H1 (cell line): Measurements from ENCODE around the gene EVC2. TPM values are rescaled to one million over a fixed set of nuclear protein-coding genes. Genes with fewer than 3 reads are reported as not detected.

Experiments
- CTCF ChIA-PET: fragments of 300-600 bp; sonication (Branson Sonifier 250); formaldehyde crosslinking; loops from one replicate; lab custom pipeline; 2021; ENCODE audit not compliant: partially characterized antibody; lab: Charles Lee
- POLR2A ChIA-PET: fragments of 300-600 bp; sonication (Branson Sonifier 250); formaldehyde crosslinking; loops from one replicate; lab custom pipeline; 2021; ENCODE audit warnings: inconsistent platforms; ENCODE audit not compliant: partially characterized antibody; lab: Charles Lee
- DNase-seq, 2 experiments: peaks; one replicate each; pipeline versions ENCODE4 v3.0.0 to v3.0.0-alpha.2; 2010 to 2022; ENCODE audit warnings: low spot score in 2 of 2, low read depth in 1 of 2, mixed read lengths in 1 of 2
- FAIRE-seq: peaks from 2 replicates; lab custom pipeline; 2011; peaks lifted over from hg19 to GRCh38; lab: Jason Lieb, UNC
- H2AFZ ChIP-seq: 2 replicates; pipeline ENCODE4 v1.8.1; 2012; ENCODE audit warnings: low read length, inconsistent platforms
- H2AK5ac ChIP-seq: 2 replicates; pipeline ENCODE4 v1.6.1; 2013; ENCODE audit warnings: low read depth, low read length
- H2BK120ac ChIP-seq: replicated peaks from 2 replicates; pipeline ENCODE3; 2013; ENCODE audit warnings: low read depth, low read length, inconsistent platforms
- H2BK12ac ChIP-seq: 2 replicates; pipeline ENCODE4 v1.6.1; 2013; ENCODE audit warnings: low read depth, low read length
- H2BK15ac ChIP-seq: 2 replicates; pipeline ENCODE4 v1.6.1; 2013; ENCODE audit warnings: low read length
- H2BK20ac ChIP-seq: 2 replicates; pipeline ENCODE4 v1.6.1; 2013; ENCODE audit warnings: low read length
- H2BK5ac ChIP-seq: 2 replicates; pipeline ENCODE4 v1.6.1; 2013; ENCODE audit warnings: low read depth, low read length
- H3K14ac ChIP-seq: 2 replicates; pipeline ENCODE4 v1.6.1; 2013; ENCODE audit warnings: inconsistent platforms; ENCODE audit not compliant: insufficient read length
- H3K18ac ChIP-seq: 2 replicates; pipeline ENCODE4 v1.6.1; 2013; ENCODE audit warnings: low read length; ENCODE audit errors: extremely low read depth
- H3K23ac ChIP-seq: 2 replicates; pipeline ENCODE4 v1.6.1; 2013; ENCODE audit warnings: inconsistent platforms; ENCODE audit not compliant: insufficient read length
- H3K23me2 ChIP-seq: 2 replicates; pipeline ENCODE4 v1.6.1; 2013; ENCODE audit warnings: low read depth, low read length
- H3K27ac ChIP-seq: 2 replicates; pipeline ENCODE4 v1.6.1; 2011; ENCODE audit warnings: low read depth, low read length, inconsistent platforms
- H3K27me3 ChIP-seq, 4 experiments: replicated peaks in 1 of 4; 1 replicate in 1 of 4; 2 replicates in 3 of 4; pipeline versions ENCODE4 v1.6.1 to v1.8.1; 2011 to 2013; ENCODE audit warnings: low read length in 3 of 4, mild to moderate bottlenecking in 3 of 4, inconsistent platforms in 2 of 4, mixed read lengths in 2 of 4, moderate library complexity in 1 of 4; ENCODE audit not compliant: control insufficient read depth in 3 of 4, insufficient read depth in 3 of 4; ENCODE audit errors: extremely low read depth in 1 of 4
- H3K36me3 ChIP-seq, 4 experiments: 2 replicates each; pipeline versions ENCODE4 v1.6.1 to v1.8.1; 2011 to 2013; ENCODE audit warnings: mild to moderate bottlenecking in 4 of 4, low read length in 3 of 4, moderate library complexity in 2 of 4, control low read depth in 1 of 4, inconsistent platforms in 1 of 4; ENCODE audit not compliant: insufficient read depth in 4 of 4, control insufficient read depth in 2 of 4
- H3K4ac ChIP-seq: replicated peaks from 2 replicates; pipeline ENCODE3; 2013; ENCODE audit warnings: low read length, low read depth, mixed read lengths, inconsistent platforms; ENCODE audit not compliant: insufficient read length
- H3K4me1 ChIP-seq, 4 experiments: replicated peaks in 1 of 4; 1 replicate in 1 of 4; 2 replicates in 3 of 4; pipeline versions ENCODE4 v1.6.1 to v1.8.1; 2011 to 2013; ENCODE audit warnings: low read length in 3 of 4, inconsistent platforms in 2 of 4, mixed read lengths in 1 of 4; ENCODE audit not compliant: insufficient read depth in 4 of 4, control insufficient read depth in 3 of 4
- H3K4me2 ChIP-seq, 2 experiments: 2 replicates each; pipeline versions ENCODE4 v1.6.1 to v1.8.1; 2011 to 2013; ENCODE audit warnings: low read depth in 2 of 2, low read length in 2 of 2, control low read depth in 1 of 2, inconsistent platforms in 1 of 2, mild to moderate bottlenecking in 1 of 2; ENCODE audit not compliant: insufficient read depth in 1 of 2
- H3K4me3 ChIP-seq, 4 experiments: fragments of 200-600, 300-600 bp in 1 of 4; sonication (generic), shearing (Covaris generic), sonication (Bioruptor Twin) in 1 of 4; 2 replicates each; pipeline versions ENCODE4 v1.5.1 to v1.8.1; 2011 to 2016; ENCODE audit warnings: low read length in 4 of 4, low read depth in 3 of 4, control low read depth in 2 of 4, inconsistent platforms in 2 of 4, mild to moderate bottlenecking in 2 of 4, mixed read lengths in 1 of 4, moderate library complexity in 1 of 4; ENCODE audit not compliant: insufficient read depth in 2 of 4; ENCODE audit errors: extremely low read depth in 1 of 4
- H3K56ac ChIP-seq: replicated peaks from 2 replicates; pipeline ENCODE3; 2013; ENCODE audit warnings: low read depth, mild to moderate bottlenecking, mixed read lengths, low read length, inconsistent platforms; ENCODE audit not compliant: insufficient read length
- H3K79me1 ChIP-seq: 2 replicates; pipeline ENCODE4 v1.6.1; 2013; ENCODE audit warnings: low read depth, low read length, control low read depth
- H3K79me2 ChIP-seq, 2 experiments: 2 replicates each; pipeline versions ENCODE4 v1.6.1 to v1.8.1; 2012 to 2013; ENCODE audit warnings: low read length in 2 of 2, mild to moderate bottlenecking in 2 of 2, inconsistent platforms in 1 of 2; ENCODE audit not compliant: insufficient read depth in 2 of 2, control insufficient read depth in 1 of 2
- H3K9ac ChIP-seq, 4 experiments: replicated peaks in 1 of 4; 1 replicate in 1 of 4; 2 replicates in 3 of 4; pipeline versions ENCODE4 v1.6.1 to v1.8.1; 2011 to 2013; ENCODE audit warnings: low read depth in 3 of 4, low read length in 3 of 4, control low read depth in 2 of 4, mild to moderate bottlenecking in 2 of 4, moderate library complexity in 2 of 4, inconsistent platforms in 1 of 4; ENCODE audit errors: extremely low read depth in 1 of 4
- H3K9me3 ChIP-seq, 2 experiments: 2 replicates each; pipeline versions ENCODE4 v1.6.1 to v1.8.1; 2012 to 2013; ENCODE audit warnings: mild to moderate bottlenecking in 2 of 2, moderate library complexity in 2 of 2, control low read depth in 1 of 2, inconsistent platforms in 1 of 2, low read depth in 1 of 2, low read length in 1 of 2, mixed read lengths in 1 of 2; ENCODE audit not compliant: insufficient read depth in 2 of 2
- H4K20me1 ChIP-seq, 2 experiments: replicated peaks in 1 of 2; 2 replicates each; pipeline versions ENCODE3 to v1.8.1; 2011 to 2013; ENCODE audit warnings: inconsistent platforms in 2 of 2, low read length in 2 of 2, mild to moderate bottlenecking in 1 of 2; ENCODE audit not compliant: insufficient read depth in 2 of 2, control insufficient read depth in 1 of 2
- H4K5ac ChIP-seq: 2 replicates; pipeline ENCODE4 v1.6.1; 2013; ENCODE audit warnings: low read length, low read depth, mixed read lengths, inconsistent platforms; ENCODE audit not compliant: insufficient read length
- H4K8ac ChIP-seq: 2 replicates; pipeline ENCODE4 v1.8.0; 2013; ENCODE audit warnings: mild to moderate bottlenecking, moderate library complexity, low read length, inconsistent platforms; ENCODE audit not compliant: insufficient read depth; ENCODE audit errors: extremely low read depth
- H4K91ac ChIP-seq: replicated peaks from 2 replicates; pipeline ENCODE3; 2013; ENCODE audit warnings: low read length, mixed read lengths, inconsistent platforms; ENCODE audit not compliant: insufficient read length
- BRCA1 ChIP-seq: IDR thresholded peaks from 2 replicates; pipeline ENCODE4 v1.6.1; 2012; ENCODE audit warnings: low read depth, low read length, improper control_type of control experiment
- CEBPB ChIP-seq: IDR thresholded peaks from 2 replicates; pipeline ENCODE4 v1.6.1; 2012; ENCODE audit warnings: low read depth, low read length
- GTF2F1 ChIP-seq: IDR thresholded peaks from 2 replicates; pipeline ENCODE4 v1.6.1; 2012; ENCODE audit warnings: low read depth, low read length, improper control_type of control experiment, borderline replicate concordance
- RNF2 ChIP-seq: fragments of 200-900, 300-1000 bp; sonication (generic); IDR thresholded peaks from 2 replicates; pipeline ENCODE4 v1.7.1; 2016; ENCODE audit warnings: borderline replicate concordance, low read depth, mild to moderate bottlenecking, antibody characterized with exemption, low read length; ENCODE audit not compliant: poor library complexity, severe bottlenecking; ENCODE audit errors: missing control alignments
- SP2 ChIP-seq: IDR thresholded peaks from 2 replicates; pipeline ENCODE4 v1.6.1; 2012; ENCODE audit warnings: mild to moderate bottlenecking, low read length, inconsistent platforms
- USF2 ChIP-seq: IDR thresholded peaks from 2 replicates; pipeline ENCODE4 v1.6.1; 2011; ENCODE audit warnings: low read length, improper control_type of control experiment
- WGBS, 2 experiments: shearing (Covaris generic) in 1 of 2; methylation state at CpG; one replicate each; pipeline versions ENCODE4 v1.1.6 to v1.1.7; 2013 to 2015; ENCODE audit warnings: low lambda C conversion rate in 2 of 2, mixed read lengths in 2 of 2, inconsistent platforms in 1 of 2, low coverage in 1 of 2, missing lambda C conversion rate in 1 of 2; ENCODE audit not compliant: insufficient replicate concordance in 2 of 2, insufficient coverage in 1 of 2, insufficient read length in 1 of 2; ENCODE audit errors: extremely low coverage in 1 of 2, missing lambda C conversion rate in 1 of 2; 5-methylcytosine and 5-hydroxymethylcytosine counted together
- polyA plus RNA-seq, 7 experiments: library from polyadenylated mRNA; depleted of rRNA in 3 of 7; stranded (reverse) in 5 of 7; unstranded in 2 of 7; fragments of >200 nt in 5 of 7; fragments of 200-250 nt in 2 of 7; gene quantifications; 1 replicate in 5 of 7; 2 replicates in 1 of 7; 4 replicates in 1 of 7; pipeline versions ENCODE4 v1.2.1 to v1.2.3, GENCODE V29; 2011 to 2013; ENCODE audit warnings: missing spikeins in 2 of 7, mixed read lengths in 2 of 7
- total RNA-seq: library from RNA; stranded (reverse); fragmentation: NEBNext Ultra II Directional; extraction: Animal tissue kit (Norgen Biotek cat#: 25700); gene quantifications from 2 replicates; pipeline ENCODE4 v1.2.1, GENCODE V29; 2021
- TF ChIP-seq, protein P1 (sequence below): IDR thresholded peaks from 2 replicates; pipeline ENCODE4 v1.6.1; 2012; ENCODE audit warnings: inconsistent platforms

Gene EVC2
- total and polyA plus RNA-seq, 2 of the 8 experiments (the other 6 are each of a cell fraction or from before 2014, with no cell fraction given) = 0.73 to 5.9 TPM

DNA sequence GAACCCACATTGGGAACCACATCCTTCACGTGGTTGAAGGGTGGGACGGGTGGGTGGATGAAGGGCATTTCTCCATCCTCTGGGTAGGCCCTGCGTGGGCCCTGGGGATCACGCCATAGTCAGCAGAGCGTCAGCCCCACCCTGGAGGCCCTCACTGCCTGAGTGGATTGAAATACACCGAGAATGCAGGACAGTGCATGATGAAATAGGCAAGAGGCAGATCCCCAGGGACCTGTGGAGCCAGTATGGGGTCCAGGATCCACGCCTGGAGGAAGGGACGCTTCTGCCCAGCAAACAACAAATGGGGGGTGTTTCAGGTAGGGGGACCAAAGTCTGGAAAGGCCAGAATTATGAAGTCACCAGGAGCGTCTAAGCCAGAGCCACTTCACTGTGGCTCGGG is 22.1 kb upstream of the EVC2 start:
- no peak overlapping the region for H4K5ac ChIP-seq
- 98% methylated on average over 7 of the region's 10 CpGs; no CpG with 5 or more reads in 1 of the 2 experiments for WGBS, 2 experiments
- no peak overlapping the region for H2BK12ac ChIP-seq
- FAIRE-seq (no peak), DNase-seq (no peak)
- no peaks in the 10 kb centered on the region; the same call in 1 of the 2 replicates for H3K23me2 ChIP-seq
- H2BK5ac ChIP-seq = no peak overlapping the region; the same call in 1 of the 2 replicates
- H2BK15ac ChIP-seq = no peak overlapping the region
- H3K79me1 ChIP-seq = no peaks in the 10 kb centered on the region
- H3K4me3 ChIP-seq = no peak overlapping the region
- H2AFZ ChIP-seq = no peak overlapping the region
- H4K8ac ChIP-seq = peak overlapping the region; percentile 17; the same call in 1 of the 2 replicates
- H3K56ac ChIP-seq = no peak overlapping the region
- H3K18ac ChIP-seq = no peak overlapping the region
- ChIA-PET CTCF (no interaction called here), POLR2A (no interaction called here)
- TF ChIP-seq, protein P1, sequence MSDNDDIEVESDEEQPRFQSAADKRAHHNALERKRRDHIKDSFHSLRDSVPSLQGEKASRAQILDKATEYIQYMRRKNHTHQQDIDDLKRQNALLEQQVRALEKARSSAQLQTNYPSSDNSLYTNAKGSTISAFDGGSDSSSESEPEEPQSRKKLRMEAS = no peak
- TF ChIP-seq BRCA1 = no peak
- no peak for TF ChIP-seq CEBPB
- no peak for TF ChIP-seq SP2
- TF ChIP-seq RNF2 = no peak
- no peak for TF ChIP-seq USF2
- no peak for TF ChIP-seq GTF2F1
- H4K91ac ChIP-seq = no peak overlapping the region
- no peak overlapping the region for H2AK5ac ChIP-seq
- no peak overlapping the region for H3K14ac ChIP-seq
- H3K27me3 ChIP-seq = no peaks in the 10 kb centered on the region
- H3K79me2 ChIP-seq = no peaks in the 10 kb centered on the region
- no peak overlapping the region for H2BK120ac ChIP-seq
- H3K4me2 ChIP-seq = no peak overlapping the region
- no peak overlapping the region for H2BK20ac ChIP-seq
- H3K23ac ChIP-seq = no peak overlapping the region
- H3K9me3 ChIP-seq = no peaks in the 10 kb centered on the region
- H3K4ac ChIP-seq = no peak overlapping the region
- H3K4me1 ChIP-seq = no peaks in the 10 kb centered on the region
- peaks cover 2 to 3% of the 10 kb centered on the region in 2 experiments for H4K20me1 ChIP-seq
- H3K9ac ChIP-seq = no peak overlapping the region
- peaks cover 0 to 12% (median 3%) of the 10 kb centered on the region in 4 experiments; a peak in 5 of 8 replicates for H3K36me3 ChIP-seq
- no peak overlapping the region for H3K27ac ChIP-seq
